ENCODE results near the gene CACUL1.
"Not testable (repeated sequence)": the region's sequence is repeated elsewhere in the genome, so short reads cannot be mapped to it uniquely, and the experiment has no call there.

CACUL1 gene

DNA sequence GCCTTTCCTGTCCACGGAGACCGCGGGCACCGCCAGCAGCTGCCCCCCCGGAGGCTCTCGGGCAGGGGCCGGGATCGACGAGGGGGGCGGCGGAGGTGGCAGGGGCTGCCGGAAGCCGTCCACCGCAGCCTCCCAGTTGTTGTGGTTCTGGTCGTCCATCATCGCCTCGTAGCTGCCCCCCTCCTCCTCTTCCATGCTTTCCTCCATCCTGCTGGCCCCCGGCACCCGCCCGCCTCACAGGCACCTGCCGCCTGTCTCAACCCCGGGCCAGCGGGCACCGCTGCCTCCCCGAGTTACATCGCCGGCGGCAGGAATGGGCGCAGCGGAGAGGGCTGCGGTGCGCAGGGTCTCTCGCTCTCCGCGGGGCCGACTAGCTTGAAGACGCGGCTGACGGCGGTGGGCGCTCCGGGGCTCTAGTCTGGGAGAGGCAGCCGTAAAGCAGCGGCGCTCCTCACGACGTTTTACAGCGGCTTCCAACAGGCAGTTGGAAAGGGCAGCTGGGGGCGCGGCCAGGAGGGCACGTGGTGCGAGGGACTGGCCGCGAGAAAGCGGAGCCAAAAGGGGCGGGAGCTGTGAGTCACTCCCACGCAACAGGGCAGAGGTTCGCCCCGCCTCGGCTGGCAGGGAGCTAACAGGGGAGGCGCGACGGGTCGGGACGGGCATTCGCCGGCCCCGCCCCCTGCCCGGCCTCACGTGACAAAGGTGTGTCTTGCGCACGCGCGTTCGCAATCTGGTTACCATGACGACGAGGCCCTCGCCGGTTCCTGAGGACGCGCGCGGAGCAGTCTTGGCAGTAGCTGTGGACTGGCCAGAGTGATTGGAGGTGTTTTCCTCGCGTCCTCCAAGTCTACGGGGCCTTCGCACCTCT lies at the start of gene CACUL1:
CACUL1 (minus strand) TSS at position 415 of the 868 bp plus-strand sequence; CDS start at position 207, 208 bp downstream.
- Mint-ChIP-seq H3K4me1 (ENCODE audit: low read depth) (peaks cover 26% of the 10 kb centered on the region), H3K27me3 (ENCODE audit: low read depth) (peaks cover 10% of the 10 kb centered on the region)

DNA sequence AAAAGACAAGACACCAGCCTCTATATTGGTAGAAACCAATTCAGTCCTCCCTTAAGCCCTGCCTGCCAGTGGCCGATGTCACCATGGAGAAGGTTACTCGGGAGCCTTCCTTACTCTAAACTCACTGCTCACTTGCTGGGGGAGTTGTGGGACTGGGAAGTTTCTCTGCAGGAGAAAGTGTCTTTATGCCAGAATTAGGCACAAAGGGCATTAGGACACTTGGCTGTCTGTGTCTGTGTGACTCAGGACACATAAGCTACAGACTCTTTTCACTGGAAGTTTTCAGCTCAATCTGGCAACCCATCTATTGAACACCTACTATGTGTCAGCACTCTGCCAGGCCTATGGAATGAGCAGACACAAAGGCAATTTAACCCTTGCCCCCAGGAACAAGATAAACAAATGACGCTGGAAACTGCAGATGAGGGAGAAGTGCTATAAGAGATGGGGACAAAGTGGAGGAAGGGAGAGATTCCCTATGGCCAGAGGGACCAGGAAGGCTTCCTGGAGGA lies 49.5 kb upstream of the CACUL1 start:
- Mint-ChIP-seq H3K36me3 (ENCODE audit: low read depth) (no peaks in the 10 kb centered on the region), H3K27ac (no peak overlapping the region), H3K27me3 (ENCODE audit: low read depth) (peaks cover 6% of the 10 kb centered on the region), H3K4me3 (no peak overlapping the region), H3K9me3 (no peaks in the 10 kb centered on the region), H3K4me1 (ENCODE audit: low read depth) (no peaks in the 10 kb centered on the region)

More for the DNA sequence above, at the start of gene CACUL1:
- no peaks in the 10 kb centered on the region for H3K9me3 Mint-ChIP-seq
- peak within 1 kb of the TSS; percentile 93 for H3K4me3 Mint-ChIP-seq
- peak within 1 kb of the TSS; percentile 85 for H3K27ac Mint-ChIP-seq
- peaks cover 3% of the 10 kb centered on the region for H3K36me3 Mint-ChIP-seq (ENCODE audit: low read depth)

DNA sequence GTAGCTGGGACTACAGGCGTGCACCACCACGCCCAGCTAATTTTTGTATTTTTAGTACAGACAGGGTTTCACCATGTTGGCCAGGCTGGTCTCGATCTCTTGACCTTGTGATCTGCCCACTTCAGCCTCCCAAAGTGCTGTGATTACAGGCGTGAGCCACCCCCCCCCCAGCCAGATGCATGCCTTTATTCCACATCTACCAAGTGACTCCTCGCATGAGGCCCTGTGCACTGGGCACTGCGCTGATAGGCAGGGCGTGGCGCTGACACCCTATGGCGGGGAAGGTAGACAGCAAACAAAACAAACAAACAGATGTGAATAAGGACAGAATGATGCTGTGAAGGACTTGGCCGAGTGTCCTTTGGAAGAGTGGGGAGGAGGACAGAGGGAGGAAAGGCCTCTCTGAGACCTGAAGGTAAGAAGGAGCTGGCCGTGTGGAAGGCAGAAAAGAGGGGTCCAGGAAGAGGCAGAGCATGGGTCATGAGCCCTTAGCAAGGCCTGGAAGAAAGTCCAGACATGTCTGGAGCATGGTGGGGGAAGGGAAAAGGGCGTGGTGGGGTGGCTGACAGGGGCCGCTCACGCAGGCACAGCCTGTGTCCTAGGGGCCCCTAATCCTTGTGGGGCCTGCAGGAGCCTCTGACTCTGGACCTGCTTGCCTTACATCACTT lies 47.5 kb upstream of the CACUL1 start:
- Mint-ChIP-seq H3K27me3 (ENCODE audit: low read depth) (peaks cover 10% of the 10 kb centered on the region), H3K36me3 (ENCODE audit: low read depth) (no peaks in the 10 kb centered on the region), H3K4me3 (no peak overlapping the region), H3K4me1 (ENCODE audit: low read depth) (no peaks in the 10 kb centered on the region), H3K9me3 (no peaks in the 10 kb centered on the region), H3K27ac (no peak overlapping the region)

DNA sequence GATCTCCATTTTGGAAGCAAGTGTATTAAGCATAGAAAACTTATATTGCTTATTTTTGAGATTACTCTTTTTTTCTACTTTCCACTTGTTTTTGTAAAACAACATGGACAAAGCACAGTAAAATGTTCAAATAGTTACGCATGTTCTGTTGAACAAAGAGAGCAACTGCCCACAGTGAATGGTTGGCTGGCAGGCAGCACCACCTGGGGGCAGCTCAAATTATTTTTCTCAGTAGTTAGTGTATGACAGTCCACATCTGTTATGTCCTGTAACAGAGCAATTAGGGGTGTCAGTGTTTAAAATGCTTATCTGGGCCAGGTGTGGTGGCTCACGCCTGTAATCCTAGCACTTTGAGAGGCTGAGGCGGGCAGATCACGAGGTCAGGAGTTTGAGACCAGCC lies 46.1 kb upstream of the CACUL1 start:
- Mint-ChIP-seq H3K4me3 (no peak overlapping the region), H3K4me1 (ENCODE audit: low read depth) (no peaks in the 10 kb centered on the region), H3K36me3 (ENCODE audit: low read depth) (no peaks in the 10 kb centered on the region), H3K27me3 (ENCODE audit: low read depth) (peaks cover 18% of the 10 kb centered on the region), H3K27ac (no peak overlapping the region), H3K9me3 (peaks cover 1% of the 10 kb centered on the region)

DNA sequence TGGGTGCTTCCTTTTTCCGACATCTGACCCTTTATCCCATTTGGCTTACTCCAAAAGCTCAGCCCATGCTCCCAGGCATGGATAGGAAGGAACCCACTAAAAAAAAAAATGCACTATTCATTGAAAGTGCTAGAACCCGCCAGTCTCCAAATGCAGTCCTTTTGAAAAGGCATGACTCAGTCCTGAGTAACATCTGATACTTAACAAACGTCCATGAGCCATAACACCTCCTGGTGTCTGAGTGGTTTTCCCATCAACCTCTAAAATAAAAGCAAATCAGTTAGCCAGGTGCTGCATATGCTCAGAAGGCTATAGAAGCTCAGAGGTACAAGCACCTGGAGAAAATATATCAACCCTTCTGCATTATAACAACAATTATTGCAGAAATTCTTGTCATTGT lies 45.0 kb upstream of the CACUL1 start:
- H3K27ac Mint-ChIP-seq: no peak overlapping the region
- no peak overlapping the region for H3K4me3 Mint-ChIP-seq
- peaks cover 4% of the 10 kb centered on the region for H3K9me3 Mint-ChIP-seq
- H3K4me1 Mint-ChIP-seq (ENCODE audit: low read depth): no peaks in the 10 kb centered on the region
- H3K27me3 Mint-ChIP-seq (ENCODE audit: low read depth): peaks cover 18% of the 10 kb centered on the region
- no peaks in the 10 kb centered on the region for H3K36me3 Mint-ChIP-seq (ENCODE audit: low read depth)

DNA sequence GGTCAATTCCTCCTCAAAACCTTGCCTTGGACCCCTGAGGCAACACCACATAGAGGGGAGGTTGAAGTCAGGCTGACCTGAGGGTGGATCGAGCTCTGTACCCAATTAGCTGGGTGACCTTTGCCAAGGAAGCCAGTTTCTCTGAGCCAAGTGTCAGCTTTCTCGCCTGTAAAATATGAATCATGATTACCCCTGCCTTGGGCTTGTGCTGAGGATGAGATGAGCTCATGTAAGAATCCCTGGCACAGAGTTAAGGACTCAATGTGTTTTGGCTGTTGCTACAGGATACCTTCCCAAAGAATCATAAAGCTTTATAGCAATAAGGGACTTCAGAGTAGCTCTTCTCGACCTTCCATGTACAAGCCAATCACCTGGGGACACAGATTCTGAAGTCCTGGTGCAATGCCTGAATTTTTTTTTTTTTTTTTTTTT lies 43.5 kb upstream of the CACUL1 start:
- Mint-ChIP-seq H3K36me3 (ENCODE audit: low read depth) (no peaks in the 10 kb centered on the region), H3K27me3 (ENCODE audit: low read depth) (peaks cover 18% of the 10 kb centered on the region), H3K27ac (no peak overlapping the region), H3K4me3 (no peak overlapping the region), H3K4me1 (ENCODE audit: low read depth) (no peaks in the 10 kb centered on the region), H3K9me3 (peaks cover 4% of the 10 kb centered on the region)

DNA sequence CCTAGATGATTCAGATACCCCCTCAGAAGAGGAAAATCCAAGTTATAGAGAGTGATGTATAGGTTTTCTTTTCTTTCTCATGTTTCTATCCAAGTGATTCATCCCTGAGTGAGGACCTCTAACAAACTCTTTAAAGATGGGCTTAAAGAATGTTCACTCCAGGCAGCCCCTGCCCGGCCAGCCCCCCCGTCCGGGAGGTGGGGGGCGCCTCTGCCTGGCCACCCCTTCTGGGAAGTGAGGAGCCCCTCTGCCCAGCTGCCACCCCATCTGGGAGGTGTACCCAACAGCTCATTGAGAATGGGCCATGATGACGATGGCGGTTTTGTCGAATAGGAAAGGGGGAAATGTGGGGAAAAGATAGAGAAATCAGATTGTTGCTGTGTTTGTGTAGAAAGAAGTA lies 40.2 kb upstream of the CACUL1 start:
- H3K4me1 Mint-ChIP-seq (ENCODE audit: low read depth); H3K27ac Mint-ChIP-seq; H3K36me3 Mint-ChIP-seq (ENCODE audit: low read depth); H3K4me3 Mint-ChIP-seq; H3K9me3 Mint-ChIP-seq: not testable (repeated sequence)
- H3K27me3 Mint-ChIP-seq (ENCODE audit: low read depth): peaks cover 16% of the 10 kb centered on the region

DNA sequence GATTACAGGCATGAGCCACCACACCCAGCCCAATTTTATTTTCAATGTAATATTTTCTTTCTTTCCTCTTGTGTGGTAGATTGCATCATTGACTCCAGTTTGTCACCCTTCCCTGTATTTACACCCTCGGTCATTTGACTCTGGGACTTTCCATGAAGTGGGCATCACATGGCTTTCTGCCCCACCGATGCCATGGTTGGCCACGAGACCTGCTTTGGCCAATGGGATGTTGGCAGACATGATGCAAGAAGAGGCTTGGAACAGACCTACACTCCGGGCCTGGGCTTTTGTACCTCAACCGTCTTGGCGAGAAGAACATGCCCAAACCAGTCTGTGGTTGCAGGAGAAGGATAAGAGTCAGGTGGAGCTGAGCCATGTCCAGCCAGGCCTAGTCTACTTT lies 38.8 kb upstream of the CACUL1 start:
- H3K27me3 Mint-ChIP-seq (ENCODE audit: low read depth): peaks cover 12% of the 10 kb centered on the region
- H3K4me1 Mint-ChIP-seq (ENCODE audit: low read depth): no peaks in the 10 kb centered on the region
- H3K9me3 Mint-ChIP-seq: peaks cover 4% of the 10 kb centered on the region
- H3K36me3 Mint-ChIP-seq (ENCODE audit: low read depth): no peaks in the 10 kb centered on the region
- no peak overlapping the region for H3K4me3 Mint-ChIP-seq
- no peak overlapping the region for H3K27ac Mint-ChIP-seq

DNA sequence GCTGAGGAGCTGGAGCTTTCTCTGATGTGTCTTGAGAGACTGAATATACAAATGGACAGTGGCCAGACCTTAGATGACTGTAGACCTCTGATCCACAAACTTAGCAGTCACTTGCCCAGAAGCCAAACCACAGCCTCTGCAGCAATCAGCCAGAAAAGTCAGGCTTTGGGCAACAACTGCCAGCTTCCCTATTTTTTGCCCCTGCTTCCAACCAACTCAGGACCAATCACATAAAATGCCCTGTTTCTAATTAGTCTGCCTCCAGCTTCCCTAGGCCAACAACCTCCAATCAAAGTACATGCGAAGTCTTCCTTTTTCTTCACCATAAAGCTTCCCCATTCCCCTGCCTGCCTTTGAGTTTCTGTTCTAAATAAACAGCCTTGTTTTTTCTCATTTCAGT lies 37.8 kb upstream of the CACUL1 start:
- H3K27ac Mint-ChIP-seq: no peak overlapping the region
- peaks cover 13% of the 10 kb centered on the region for H3K27me3 Mint-ChIP-seq (ENCODE audit: low read depth)
- no peak overlapping the region for H3K4me3 Mint-ChIP-seq
- no peaks in the 10 kb centered on the region for H3K36me3 Mint-ChIP-seq (ENCODE audit: low read depth)
- peaks cover 4% of the 10 kb centered on the region for H3K9me3 Mint-ChIP-seq
- H3K4me1 Mint-ChIP-seq (ENCODE audit: low read depth): no peaks in the 10 kb centered on the region

DNA sequence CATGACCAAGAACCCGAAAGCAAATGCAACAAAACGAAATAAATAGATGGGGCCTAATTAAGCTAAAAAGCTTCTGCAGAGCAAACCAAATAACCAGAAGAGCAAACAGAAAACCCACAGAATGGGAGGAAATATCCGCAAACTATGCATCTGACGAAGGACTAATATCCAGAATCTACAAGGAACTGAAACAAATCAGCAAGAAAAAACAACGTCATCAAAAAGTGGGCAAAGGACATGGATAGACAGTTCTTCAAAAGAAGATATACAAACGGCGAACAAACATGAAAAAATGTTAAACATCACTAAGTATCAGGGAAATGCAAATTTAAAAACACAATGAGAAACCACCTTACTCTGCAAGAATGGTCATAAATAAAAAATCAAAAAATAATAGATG lies 35.3 kb upstream of the CACUL1 start:
- no peaks in the 10 kb centered on the region for H3K4me1 Mint-ChIP-seq (ENCODE audit: low read depth)
- H3K36me3 Mint-ChIP-seq (ENCODE audit: low read depth): no peaks in the 10 kb centered on the region
- H3K27ac Mint-ChIP-seq: no peak overlapping the region
- H3K27me3 Mint-ChIP-seq (ENCODE audit: low read depth): peaks cover 9% of the 10 kb centered on the region
- H3K4me3 Mint-ChIP-seq: no peak overlapping the region
- H3K9me3 Mint-ChIP-seq: no peaks in the 10 kb centered on the region

DNA sequence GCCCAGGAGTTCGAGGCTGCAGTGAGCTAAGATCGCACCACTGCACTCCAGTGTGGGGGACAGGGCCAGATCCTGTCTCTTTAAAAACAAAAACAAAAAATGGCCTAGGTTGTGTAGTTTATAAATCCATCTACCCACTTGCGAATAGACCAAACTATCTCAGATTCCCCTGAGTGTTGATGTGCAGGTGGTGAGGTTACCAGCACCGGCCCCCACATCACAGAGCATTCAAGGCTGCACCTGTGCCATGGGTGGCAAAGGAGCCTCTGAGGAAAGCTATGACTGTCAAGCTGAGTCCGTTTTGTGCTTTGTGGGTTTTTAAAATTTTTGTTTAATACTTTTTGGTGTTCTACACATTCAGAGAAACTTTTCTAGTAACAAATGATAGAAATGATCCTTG lies 30.8 kb upstream of the CACUL1 start:
- Mint-ChIP-seq H3K36me3 (ENCODE audit: low read depth) (no peaks in the 10 kb centered on the region), H3K27me3 (ENCODE audit: low read depth) (peaks cover 9% of the 10 kb centered on the region), H3K4me1 (ENCODE audit: low read depth) (no peaks in the 10 kb centered on the region), H3K4me3 (no peak overlapping the region), H3K27ac (no peak overlapping the region), H3K9me3 (no peaks in the 10 kb centered on the region)

DNA sequence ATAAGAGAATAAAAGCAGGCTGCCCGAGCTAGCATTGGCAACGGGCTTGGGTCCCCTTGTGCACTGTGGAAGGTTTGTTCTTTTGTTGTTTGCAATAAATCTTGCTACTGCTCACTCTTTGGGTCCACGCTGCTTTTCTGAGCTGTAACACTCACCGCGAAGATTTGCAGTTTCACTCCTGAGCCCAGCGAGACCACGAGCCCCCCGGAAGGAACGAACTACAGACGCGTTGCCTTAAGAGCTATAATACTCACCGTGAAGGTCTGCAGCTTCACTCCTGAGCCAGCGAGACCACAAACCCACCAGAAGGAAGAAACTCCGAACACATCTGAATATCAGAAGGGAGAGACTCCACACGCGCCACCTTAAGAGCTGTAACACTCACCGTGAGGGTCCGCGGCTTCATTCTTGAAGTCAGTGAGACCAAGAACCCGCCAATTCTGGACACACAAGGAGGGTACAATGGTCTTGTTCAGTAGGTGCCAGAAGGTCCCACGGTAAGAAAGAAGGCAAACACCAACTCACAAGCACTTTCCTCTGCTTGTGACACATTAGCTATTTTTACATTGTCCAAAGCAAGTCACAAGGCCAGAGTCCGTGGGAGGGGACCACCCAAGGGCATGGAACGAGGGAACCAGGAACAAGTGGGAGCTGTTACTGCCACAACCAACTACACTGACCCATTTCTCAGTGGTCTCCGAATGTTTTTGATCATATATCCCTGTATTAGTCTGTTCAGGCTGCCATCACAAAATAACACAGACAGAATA lies 29.2 kb upstream of the CACUL1 start:
- Mint-ChIP-seq H3K9me3 (peaks cover 2% of the 10 kb centered on the region), H3K27ac (no peak overlapping the region), H3K27me3 (ENCODE audit: low read depth) (peaks cover 9% of the 10 kb centered on the region), H3K4me1 (ENCODE audit: low read depth) (no peaks in the 10 kb centered on the region), H3K4me3 (no peak overlapping the region), H3K36me3 (ENCODE audit: low read depth) (no peaks in the 10 kb centered on the region)

DNA sequence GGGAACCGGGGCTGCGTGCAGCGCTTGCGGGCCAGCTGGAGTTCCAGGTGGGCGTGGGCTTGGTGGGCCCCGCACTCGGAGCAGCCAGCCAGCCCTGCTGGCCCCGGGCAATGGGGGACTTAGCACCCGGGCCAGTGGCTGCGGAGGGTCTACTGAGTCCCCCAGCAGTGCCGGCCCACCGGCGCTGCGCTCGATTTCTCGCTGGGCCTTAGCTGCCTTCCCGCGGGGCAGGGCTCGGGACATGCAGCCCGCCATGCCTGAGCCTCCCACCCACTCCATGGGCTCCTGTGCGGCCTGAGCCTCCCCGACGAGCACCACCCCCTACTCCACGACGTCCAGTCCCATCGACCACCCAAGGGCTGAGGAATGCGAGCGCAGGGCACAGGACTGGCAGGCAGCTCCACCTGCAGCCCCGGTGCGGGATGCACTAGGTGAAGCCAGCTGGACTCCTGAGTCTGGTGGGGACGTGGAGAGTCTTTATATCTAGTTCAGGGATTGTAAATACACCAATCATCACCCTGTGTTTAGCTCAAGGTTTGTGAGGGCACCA lies 28.2 kb upstream of the CACUL1 start:
- not testable (repeated sequence) for H3K4me1 Mint-ChIP-seq (ENCODE audit: low read depth); H3K36me3 Mint-ChIP-seq (ENCODE audit: low read depth); H3K27me3 Mint-ChIP-seq (ENCODE audit: low read depth); H3K27ac Mint-ChIP-seq; H3K4me3 Mint-ChIP-seq; H3K9me3 Mint-ChIP-seq

DNA sequence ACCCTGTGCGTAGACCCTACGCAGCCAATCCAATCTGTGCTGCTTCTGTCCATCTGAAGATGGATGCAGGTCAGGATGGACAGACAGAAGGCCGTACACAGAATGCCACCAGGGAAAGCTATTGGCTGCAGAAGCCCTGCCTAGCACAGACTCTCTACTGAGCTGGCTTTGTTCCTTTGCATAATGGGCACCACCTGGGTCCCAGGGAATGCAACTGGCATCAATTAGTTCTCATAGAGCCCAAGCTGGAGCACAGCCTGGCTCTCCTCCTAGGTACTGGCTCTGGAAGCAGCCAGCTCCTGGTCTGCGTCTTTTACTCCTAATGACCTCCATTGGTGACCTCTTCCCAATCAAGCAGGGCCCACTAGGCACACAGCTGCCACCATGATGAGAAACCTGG lies 26.8 kb upstream of the CACUL1 start:
- Mint-ChIP-seq H3K9me3 (peaks cover 14% of the 10 kb centered on the region), H3K36me3 (ENCODE audit: low read depth) (no peaks in the 10 kb centered on the region), H3K4me1 (ENCODE audit: low read depth) (no peaks in the 10 kb centered on the region), H3K4me3 (no peak overlapping the region), H3K27me3 (ENCODE audit: low read depth) (no peaks in the 10 kb centered on the region), H3K27ac (no peak overlapping the region)
